Mesothelial cell of epicardium (in vitro differentiated cells): ENCODE results near the gene MMP17. TPM values are rescaled to one million over a fixed set of nuclear protein-coding genes. Genes with fewer than 3 reads are reported as not detected.
"Not testable (repeated sequence)": the region's sequence is repeated elsewhere in the genome, so short reads cannot be mapped to it uniquely, and the experiment has no call there.

ENCODE experiments used
- DNase-seq, 2 experiments: peaks; one replicate each; pipeline ENCODE4 v3.0.0; 2021; ENCODE audit warnings: low spot score in 2 of 2; ENCODE audit not compliant: unreplicated experiment in 2 of 2
- H3K27ac Mint-ChIP-seq: 2 replicates; pipeline ENCODE4 v1.8.0; 2021; ENCODE audit warnings: mixed read lengths
- H3K27me3 Mint-ChIP-seq: 2 replicates; pipeline ENCODE4 v1.8.0; 2021; ENCODE audit warnings: low read depth, mixed read lengths
- H3K36me3 Mint-ChIP-seq: 2 replicates; pipeline ENCODE4 v1.8.0; 2021; ENCODE audit warnings: mixed read lengths
- H3K4me1 Mint-ChIP-seq: 2 replicates; pipeline ENCODE4 v1.8.0; 2021; ENCODE audit warnings: mixed read lengths
- H3K4me3 Mint-ChIP-seq: 2 replicates; pipeline ENCODE4 v1.8.0; 2021; ENCODE audit warnings: mild to moderate bottlenecking, moderate library complexity, mixed read lengths
- H3K9me3 Mint-ChIP-seq: 2 replicates; pipeline ENCODE4 v1.8.0; 2021; ENCODE audit warnings: mixed read lengths
- total RNA-seq: library from RNA; stranded (reverse); gene quantifications from 3 replicates; pipeline ENCODE4 v1.2.1, GENCODE V29; 2021
- TF ChIP-seq, protein P1 (sequence below): fragments of 200-600 bp; sonication (generic); IDR thresholded peaks from one replicate; pipeline ENCODE4 v1.5.0; 2021; ENCODE audit warnings: antibody characterized with exemption; ENCODE audit not compliant: unreplicated experiment

Gene MMP17
- total RNA-seq, 1 donor from 2014 or later = 1.8 TPM

- no peak overlapping the region for H3K27ac Mint-ChIP-seq
- TF ChIP-seq, protein P1, sequence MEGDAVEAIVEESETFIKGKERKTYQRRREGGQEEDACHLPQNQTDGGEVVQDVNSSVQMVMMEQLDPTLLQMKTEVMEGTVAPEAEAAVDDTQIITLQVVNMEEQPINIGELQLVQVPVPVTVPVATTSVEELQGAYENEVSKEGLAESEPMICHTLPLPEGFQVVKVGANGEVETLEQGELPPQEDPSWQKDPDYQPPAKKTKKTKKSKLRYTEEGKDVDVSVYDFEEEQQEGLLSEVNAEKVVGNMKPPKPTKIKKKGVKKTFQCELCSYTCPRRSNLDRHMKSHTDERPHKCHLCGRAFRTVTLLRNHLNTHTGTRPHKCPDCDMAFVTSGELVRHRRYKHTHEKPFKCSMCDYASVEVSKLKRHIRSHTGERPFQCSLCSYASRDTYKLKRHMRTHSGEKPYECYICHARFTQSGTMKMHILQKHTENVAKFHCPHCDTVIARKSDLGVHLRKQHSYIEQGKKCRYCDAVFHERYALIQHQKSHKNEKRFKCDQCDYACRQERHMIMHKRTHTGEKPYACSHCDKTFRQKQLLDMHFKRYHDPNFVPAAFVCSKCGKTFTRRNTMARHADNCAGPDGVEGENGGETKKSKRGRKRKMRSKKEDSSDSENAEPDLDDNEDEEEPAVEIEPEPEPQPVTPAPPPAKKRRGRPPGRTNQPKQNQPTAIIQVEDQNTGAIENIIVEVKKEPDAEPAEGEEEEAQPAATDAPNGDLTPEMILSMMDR = no peak
- peaks cover 15% of the 10 kb centered on the region for H3K9me3 Mint-ChIP-seq
- peaks cover 4% of the 10 kb centered on the region for H3K36me3 Mint-ChIP-seq
- H3K27me3 Mint-ChIP-seq = peaks cover 4% of the 10 kb centered on the region
- no peak for DNase-seq
- peaks cover 2% of the 10 kb centered on the region for H3K4me1 Mint-ChIP-seq
- H3K4me3 Mint-ChIP-seq = no peak overlapping the region
These were observed 19.3 kb upstream of the MMP17 start for GRCh38 chr12:131808744-131809371.

DNA sequence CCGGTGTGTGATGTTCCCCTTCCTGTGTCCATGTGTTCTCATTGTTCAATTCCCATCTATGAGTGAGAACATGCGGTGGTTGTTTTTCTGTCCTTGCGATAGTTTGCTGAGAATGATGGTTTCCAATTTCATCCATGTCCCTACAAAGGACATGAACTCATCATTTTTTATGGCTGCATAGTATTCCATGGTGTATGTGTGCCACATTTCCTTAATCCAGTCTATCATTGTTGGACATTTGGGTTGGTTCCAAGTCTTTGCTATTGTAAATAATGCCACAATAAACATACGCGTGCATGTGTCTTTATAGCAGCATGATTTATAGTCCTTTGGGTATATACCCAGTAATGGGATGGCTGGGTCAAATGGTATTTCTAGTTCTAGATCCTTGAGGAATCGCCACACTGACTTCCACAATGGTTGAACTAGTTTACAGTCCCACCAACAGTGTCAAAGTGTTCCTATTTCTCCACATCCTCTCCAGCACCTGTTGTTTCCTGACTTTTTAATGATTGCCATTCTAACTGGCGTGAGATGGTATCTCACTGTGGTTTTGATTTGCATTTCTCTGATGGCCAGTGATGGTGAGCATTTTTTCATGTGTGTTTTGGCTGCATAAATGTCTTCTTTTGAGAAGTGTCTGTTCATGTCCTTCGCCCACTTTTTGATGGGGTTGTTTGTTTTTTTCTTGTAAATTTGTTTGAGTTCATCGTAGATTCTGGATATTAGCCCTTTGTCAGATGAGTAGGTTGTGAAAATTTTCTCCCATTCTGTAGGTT lies 18.5 kb upstream of the MMP17 start:
- not testable (repeated sequence) for H3K4me3 Mint-ChIP-seq, DNase-seq, H3K4me1 Mint-ChIP-seq, H3K27ac Mint-ChIP-seq, H3K27me3 Mint-ChIP-seq, H3K36me3 Mint-ChIP-seq
- peaks cover 15% of the 10 kb centered on the region for H3K9me3 Mint-ChIP-seq

- Mint-ChIP-seq H3K4me3 (no peak overlapping the region), H3K27me3 (peaks cover 4% of the 10 kb centered on the region), H3K27ac (no peak overlapping the region), H3K4me1 (no peaks in the 10 kb centered on the region), H3K36me3 (peaks cover 4% of the 10 kb centered on the region), H3K9me3 (peaks cover 12% of the 10 kb centered on the region)
- no peak for DNase-seq
- TF ChIP-seq, protein P1 = no peak
These were observed 17.5 kb upstream of the MMP17 start for GRCh38 chr12:131810726-131811125.

DNA sequence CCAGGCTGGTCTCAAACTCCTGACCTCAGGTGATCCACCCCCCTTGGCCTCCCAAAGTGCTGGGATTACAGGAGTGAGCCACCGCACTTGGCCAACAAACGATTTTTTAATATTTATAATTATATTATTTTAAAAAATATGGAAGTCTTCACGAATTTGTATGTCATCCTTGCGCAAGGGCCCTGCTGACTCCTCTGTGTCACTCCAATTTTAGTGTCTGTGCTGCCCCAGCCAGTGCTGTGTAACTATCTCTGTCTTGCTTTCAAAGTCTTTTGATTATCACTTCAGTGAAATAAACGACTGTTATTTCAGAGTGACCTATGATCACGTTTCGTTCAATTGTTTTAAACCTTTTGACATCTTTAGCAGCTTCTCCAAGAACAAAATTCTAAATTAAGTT lies 13.1 kb upstream of the MMP17 start:
- Mint-ChIP-seq H3K36me3 (peaks cover 4% of the 10 kb centered on the region), H3K4me3 (no peak overlapping the region), H3K4me1 (no peaks in the 10 kb centered on the region), H3K27ac (no peak overlapping the region), H3K27me3 (peaks cover 5% of the 10 kb centered on the region), H3K9me3 (peaks cover 12% of the 10 kb centered on the region)
- DNase-seq = no peak
- TF ChIP-seq, protein P1 = no peak

- Mint-ChIP-seq H3K9me3 (peaks cover 12% of the 10 kb centered on the region), H3K27me3 (peaks cover 2% of the 10 kb centered on the region), H3K27ac (no peak overlapping the region), H3K4me1 (no peaks in the 10 kb centered on the region), H3K4me3 (no peak overlapping the region), H3K36me3 (peaks cover 4% of the 10 kb centered on the region)
- TF ChIP-seq, protein P1 = no peak
- no peak for DNase-seq
These were observed 11.7 kb upstream of the MMP17 start for GRCh38 chr12:131816495-131816894.

GRCh38 chr12:131817241-131817640 lies 11.0 kb upstream of the MMP17 start:
- H3K27ac Mint-ChIP-seq = no peak overlapping the region

More at GRCh38 chr12:131817241-131817640, 11.0 kb upstream of the MMP17 start:
- Mint-ChIP-seq H3K36me3 (peaks cover 4% of the 10 kb centered on the region), H3K4me3 (no peak overlapping the region), H3K9me3 (peaks cover 7% of the 10 kb centered on the region), H3K27me3 (peaks cover 2% of the 10 kb centered on the region), H3K4me1 (no peaks in the 10 kb centered on the region)
- TF ChIP-seq, protein P1 = no peak
- DNase-seq = no peak
